Stimulated activated naive CD8-positive, alpha-beta T cell treated with anti-CD3 and anti-CD28 coated beads, Interleukin-15, amount 100 ng/mL, for 72 hours (primary cell): Measurements from ENCODE around the gene ZNF554.
"Not testable (repeated sequence)": the region's sequence is repeated elsewhere in the genome, so short reads cannot be mapped to it uniquely, and the experiment has no call there.

ENCODE experiments used
- ATAC-seq: fragments of 150-1000 bp; cut with Tn5 transposase; 2 replicates; pipeline ENCODE4 v1.10.0; 2021; ENCODE audit warnings: mild to moderate bottlenecking, moderate library complexity
- DNase-seq, 2 donors: peaks; one replicate each; pipeline ENCODE4 v3.0.0; 2021 to 2022
- H3K27ac Mint-ChIP-seq, 2 donors: one replicate each; pipeline ENCODE4 v1.8.0; 2022; ENCODE audit warnings: mild to moderate bottlenecking in 2 of 2, mixed read lengths in 2 of 2, moderate library complexity in 2 of 2
- H3K27me3 Mint-ChIP-seq: one replicate; pipeline ENCODE4 v1.8.0; 2022; ENCODE audit warnings: mixed read lengths
- H3K4me1 Mint-ChIP-seq: one replicate; pipeline ENCODE4 v1.8.0; 2022; ENCODE audit warnings: mild to moderate bottlenecking, mixed read lengths
- H3K4me3 Mint-ChIP-seq, 2 donors: one replicate each; pipeline ENCODE4 v1.8.0; 2022; ENCODE audit warnings: mild to moderate bottlenecking in 2 of 2, mixed read lengths in 2 of 2, moderate library complexity in 1 of 2
- H3K9me3 Mint-ChIP-seq, 2 donors: one replicate each; pipeline ENCODE4 v1.8.0; 2022; ENCODE audit warnings: mixed read lengths in 2 of 2

Gene ZNF554

DNA sequence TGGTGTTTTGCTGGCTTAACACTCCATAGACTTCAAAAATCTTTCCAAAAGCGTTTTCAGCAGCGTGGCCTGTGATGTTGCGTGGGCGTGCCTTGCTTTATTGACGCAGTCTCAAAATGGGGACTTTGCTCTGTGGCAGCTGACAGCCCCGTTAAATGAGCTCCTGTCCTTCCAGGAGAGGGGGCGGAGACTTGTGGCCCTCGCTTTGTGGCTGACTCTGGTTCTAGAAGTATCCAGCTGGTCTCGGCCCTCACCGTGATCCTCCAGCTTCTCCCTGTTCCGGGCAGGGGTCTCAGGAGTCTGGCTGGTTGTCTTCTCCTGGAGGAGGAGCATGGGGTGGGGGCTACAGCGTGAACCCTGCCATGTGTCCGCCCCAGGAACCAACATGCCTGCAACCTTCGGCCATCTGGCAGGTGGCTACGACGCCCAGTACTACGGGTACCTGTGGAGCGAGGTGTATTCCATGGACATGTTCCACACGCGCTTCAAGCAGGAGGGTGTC, 8.4 kb upstream of the ZNF554 start:
- ATAC-seq (no peak), DNase-seq (no peak)
- H3K27ac Mint-ChIP-seq, result peak overlapping the region in 1 of 2 donors; percentile 71
- no peak overlapping the region for H3K4me3 Mint-ChIP-seq
- no peaks in the 10 kb centered on the region for H3K27me3 Mint-ChIP-seq
- H3K9me3 Mint-ChIP-seq, result no peaks in the 10 kb centered on the region
- no peaks in the 10 kb centered on the region for H3K4me1 Mint-ChIP-seq

DNA sequence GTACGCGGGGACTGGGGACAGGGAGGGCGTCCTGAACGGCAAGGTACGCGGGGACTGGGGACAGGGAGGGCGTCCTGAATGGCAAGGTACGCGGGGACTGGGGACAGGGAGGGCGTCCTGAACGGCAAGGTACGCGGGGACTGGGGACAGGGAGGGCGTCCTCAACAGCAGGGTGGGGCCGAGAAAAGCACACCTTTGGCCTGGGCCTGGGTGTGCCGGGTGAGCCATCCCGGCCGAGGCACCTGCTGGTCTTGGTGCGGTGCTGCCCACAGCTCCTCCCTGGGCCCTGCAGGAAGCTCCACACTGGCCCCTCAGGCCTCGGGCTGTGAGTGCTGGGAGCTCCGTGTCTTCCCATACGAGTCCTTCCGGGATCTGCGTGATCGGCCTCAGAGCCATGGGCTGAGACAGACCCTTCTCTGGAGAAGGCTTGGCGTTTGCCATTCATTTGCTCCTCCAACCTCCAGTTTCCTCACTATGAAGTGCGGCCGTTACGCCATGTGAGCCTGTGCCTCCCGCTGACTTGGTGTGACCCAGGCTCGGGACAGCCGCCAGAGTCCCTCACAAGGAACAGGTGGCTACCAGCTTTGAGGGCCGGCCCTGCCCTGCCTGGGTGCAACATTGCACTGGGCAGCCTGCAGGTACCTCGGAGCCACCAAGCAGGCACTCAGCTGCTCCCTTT, 7.8 kb upstream of the ZNF554 start:
- Mint-ChIP-seq H3K27ac (peak overlapping the region in 1 of 2 donors; percentile 71), H3K27me3 (no peaks in the 10 kb centered on the region), H3K9me3 (no peaks in the 10 kb centered on the region), H3K4me1 (no peaks in the 10 kb centered on the region), H3K4me3 (no peak overlapping the region)
- ATAC-seq, result no peak
- no peak for DNase-seq

DNA sequence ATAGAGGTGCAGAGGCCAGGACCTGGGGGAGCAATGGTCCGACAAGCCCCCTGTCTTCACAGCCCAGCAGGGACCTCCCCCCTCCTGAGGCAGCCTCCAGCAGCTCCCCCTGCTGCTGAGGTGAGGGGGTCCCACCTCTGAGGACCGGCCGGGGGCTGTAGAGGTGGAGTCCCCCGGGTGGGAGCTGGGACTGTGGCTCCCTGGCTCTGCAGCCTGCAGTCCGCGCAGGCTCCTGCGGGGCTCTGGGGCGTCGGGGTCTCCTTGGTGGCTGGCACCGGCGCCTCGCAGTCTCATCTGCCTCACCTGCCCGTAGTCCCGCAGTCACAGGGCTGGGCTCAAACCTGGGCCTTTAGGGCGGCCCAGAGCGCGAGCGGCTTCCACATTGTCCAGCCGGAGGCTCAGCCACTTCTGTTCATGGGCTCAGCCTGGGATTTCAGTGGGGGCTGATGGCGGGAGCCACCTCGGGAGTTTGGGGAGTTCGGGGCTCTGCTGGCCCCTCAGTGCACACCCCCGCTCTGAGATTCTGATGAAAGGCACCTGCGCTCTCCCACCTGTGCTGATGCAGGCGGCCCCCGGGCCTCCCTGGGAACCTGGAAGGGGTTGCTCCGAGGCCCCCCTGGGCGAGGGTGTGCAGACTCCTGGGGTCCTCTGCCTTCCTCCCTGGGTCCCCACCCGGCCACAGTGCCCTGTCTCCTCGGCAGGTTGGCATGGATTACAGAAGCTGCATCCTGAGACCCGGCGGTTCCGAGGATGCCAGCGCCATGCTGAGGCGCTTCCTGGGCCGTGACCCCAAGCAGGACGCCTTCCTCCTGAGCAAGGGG, 7.0 kb upstream of the ZNF554 start:
- Mint-ChIP-seq H3K27ac (no peak overlapping the region), H3K4me1 (peaks cover 6% of the 10 kb centered on the region), H3K9me3 (no peaks in the 10 kb centered on the region), H3K4me3 (no peak overlapping the region), H3K27me3 (no peaks in the 10 kb centered on the region)
- DNase-seq (no peak), ATAC-seq (no peak)

DNA sequence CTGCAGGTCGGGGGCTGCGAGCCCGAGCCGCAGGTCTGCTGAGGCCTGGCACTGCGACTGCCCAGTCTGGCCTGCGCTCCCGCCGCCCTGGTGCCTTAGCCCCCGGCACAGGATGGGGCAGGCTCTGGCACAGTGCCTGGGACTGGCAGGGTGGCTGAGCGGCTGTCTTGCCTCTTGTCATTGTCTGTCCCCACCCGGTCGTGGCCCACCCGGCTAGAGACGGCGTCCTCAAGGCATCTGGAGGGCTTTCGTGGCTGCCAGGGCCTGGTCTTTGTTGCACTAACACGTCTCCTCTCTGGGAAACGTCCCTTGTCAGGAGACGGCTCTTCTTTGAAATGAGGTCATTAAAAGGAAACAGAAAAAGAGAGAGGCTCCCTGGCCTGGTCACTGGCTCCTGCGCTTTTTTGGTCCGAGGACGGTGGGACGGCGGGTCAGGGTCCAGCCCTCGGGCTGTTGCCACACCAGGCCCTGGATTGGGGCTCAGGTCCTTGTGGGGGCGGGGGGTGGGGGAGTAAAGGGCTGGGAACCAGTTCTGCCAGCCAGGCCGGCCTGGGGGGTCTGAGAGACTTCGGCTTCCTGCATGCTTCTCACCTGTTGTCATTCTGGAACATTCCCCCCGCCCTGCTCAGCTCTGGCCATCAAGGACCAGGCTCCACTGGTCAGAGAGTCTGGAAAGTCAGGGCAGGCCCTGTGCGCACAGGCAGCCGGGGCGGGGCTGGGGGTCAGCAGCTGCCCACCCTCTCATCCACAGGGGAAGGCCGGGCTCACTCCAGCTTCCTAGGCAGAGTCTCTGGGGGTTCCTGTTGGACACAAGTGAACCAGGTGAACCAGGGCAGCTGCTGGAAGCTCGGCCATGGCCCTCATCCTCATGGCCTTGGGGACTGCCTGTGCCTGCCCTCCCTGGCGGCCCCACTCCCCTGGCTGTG, 6.2 kb upstream of the ZNF554 start:
- Mint-ChIP-seq H3K27ac (no peak overlapping the region), H3K27me3 (no peaks in the 10 kb centered on the region), H3K9me3 (no peaks in the 10 kb centered on the region), H3K4me1 (peaks cover 6% of the 10 kb centered on the region), H3K4me3 (no peak overlapping the region)
- ATAC-seq, result no peak
- no peak for DNase-seq

DNA sequence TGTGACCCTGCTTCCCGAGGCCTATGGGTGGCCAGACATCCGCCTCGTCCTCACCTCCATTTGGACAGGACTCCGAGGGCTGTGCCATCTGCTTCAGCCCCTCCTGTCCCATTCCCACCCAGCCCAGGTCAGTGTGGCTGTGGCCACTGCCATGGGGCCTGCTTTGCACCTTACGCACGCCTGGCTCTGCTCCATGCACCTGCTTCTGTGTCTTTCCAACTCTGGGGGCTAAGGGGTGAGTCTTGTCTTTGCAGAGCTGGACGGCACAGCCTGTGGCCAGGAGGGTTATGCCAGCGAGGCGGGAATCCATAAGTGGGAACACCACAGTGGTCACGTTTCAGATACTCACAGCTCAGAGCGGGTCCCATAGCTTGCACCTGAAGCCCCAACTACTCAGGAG, 5.2 kb upstream of the ZNF554 start:
- peak overlapping the region in 1 of 2 donors; percentile 64 for H3K27ac Mint-ChIP-seq
- H3K4me3 Mint-ChIP-seq, result no peak overlapping the region
- no peaks in the 10 kb centered on the region for H3K9me3 Mint-ChIP-seq
- H3K4me1 Mint-ChIP-seq, result peaks cover 6% of the 10 kb centered on the region
- ATAC-seq (no peak), DNase-seq (no peak)
- no peaks in the 10 kb centered on the region for H3K27me3 Mint-ChIP-seq

DNA sequence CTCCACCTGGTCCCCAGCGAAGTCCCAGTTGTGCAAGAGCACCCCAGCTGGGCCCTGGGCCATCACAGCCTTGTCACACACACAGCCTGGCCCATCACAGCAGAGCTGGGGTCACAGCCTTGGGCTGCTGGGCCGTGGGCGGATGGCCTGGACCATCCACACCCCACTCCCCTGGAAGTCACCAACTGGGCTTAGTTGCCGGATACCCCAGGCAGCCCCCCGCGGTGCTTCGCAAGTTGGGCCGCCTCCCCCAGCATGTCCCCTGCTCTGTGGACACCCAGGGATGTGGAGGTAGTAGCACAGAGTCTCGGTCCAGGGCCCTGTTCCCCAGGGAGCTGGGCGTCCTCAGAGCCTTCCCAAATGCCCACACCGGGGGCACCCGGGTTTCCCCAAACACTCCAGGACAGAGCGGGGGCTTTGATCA, 4.5 kb upstream of the ZNF554 start:
- H3K4me3 Mint-ChIP-seq, result no peak overlapping the region
- H3K27me3 Mint-ChIP-seq, result no peaks in the 10 kb centered on the region
- no peaks in the 10 kb centered on the region for H3K9me3 Mint-ChIP-seq
- peaks cover 6% of the 10 kb centered on the region for H3K4me1 Mint-ChIP-seq
- ATAC-seq, result no peak
- no peak overlapping the region for H3K27ac Mint-ChIP-seq
- no peak for DNase-seq

DNA sequence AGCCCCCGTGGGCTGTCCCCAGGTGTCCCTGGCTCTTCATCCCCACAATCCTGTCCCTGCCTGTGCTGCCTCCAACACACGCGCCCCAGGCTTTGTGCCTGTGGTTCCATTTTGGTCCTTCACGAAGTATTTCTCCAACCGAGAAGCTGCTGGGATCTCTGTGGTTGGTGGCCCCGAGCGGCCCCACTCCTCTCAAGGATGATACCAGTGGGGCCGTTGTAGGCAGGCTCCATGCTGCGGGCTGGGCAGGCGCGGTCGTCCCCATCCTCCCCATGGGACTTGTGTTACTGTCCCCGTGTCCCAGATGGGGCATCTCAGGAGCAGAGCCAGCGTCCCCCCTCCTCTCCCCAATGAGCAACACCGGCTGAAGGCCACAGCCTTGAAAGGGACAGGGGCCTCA, 3.7 kb upstream of the ZNF554 start:
- Mint-ChIP-seq H3K4me3 (no peak overlapping the region), H3K9me3 (no peaks in the 10 kb centered on the region), H3K27ac (peak overlapping the region in 1 of 2 donors; percentile 27), H3K4me1 (peaks cover 9% of the 10 kb centered on the region), H3K27me3 (no peaks in the 10 kb centered on the region)
- no peak for ATAC-seq
- no peak for DNase-seq

DNA sequence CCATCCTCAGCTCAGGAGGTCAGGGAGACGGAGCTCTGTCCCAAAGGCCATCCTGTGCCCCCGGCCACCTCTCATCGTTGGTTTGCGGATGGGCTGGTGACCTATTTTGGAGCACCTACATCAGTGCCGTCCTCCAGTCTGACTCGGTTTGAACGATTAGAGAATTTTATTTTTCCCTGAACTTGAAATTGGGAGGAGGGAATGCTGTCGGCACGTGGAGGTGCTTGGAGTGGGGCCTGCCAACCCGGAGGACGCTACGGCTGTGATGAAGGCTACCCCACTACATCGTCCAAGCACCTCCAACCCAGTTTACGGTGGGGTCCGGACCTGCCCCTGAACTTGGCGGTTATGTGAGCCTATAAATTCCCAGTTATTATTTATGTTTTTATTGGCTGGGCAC, 3.0 kb upstream of the ZNF554 start:
- Mint-ChIP-seq H3K27me3 (no peaks in the 10 kb centered on the region), H3K27ac (no peak overlapping the region), H3K4me1 (peaks cover 16% of the 10 kb centered on the region), H3K9me3 (no peaks in the 10 kb centered on the region), H3K4me3 (no peak overlapping the region)
- DNase-seq (no peak), ATAC-seq (no peak)

DNA sequence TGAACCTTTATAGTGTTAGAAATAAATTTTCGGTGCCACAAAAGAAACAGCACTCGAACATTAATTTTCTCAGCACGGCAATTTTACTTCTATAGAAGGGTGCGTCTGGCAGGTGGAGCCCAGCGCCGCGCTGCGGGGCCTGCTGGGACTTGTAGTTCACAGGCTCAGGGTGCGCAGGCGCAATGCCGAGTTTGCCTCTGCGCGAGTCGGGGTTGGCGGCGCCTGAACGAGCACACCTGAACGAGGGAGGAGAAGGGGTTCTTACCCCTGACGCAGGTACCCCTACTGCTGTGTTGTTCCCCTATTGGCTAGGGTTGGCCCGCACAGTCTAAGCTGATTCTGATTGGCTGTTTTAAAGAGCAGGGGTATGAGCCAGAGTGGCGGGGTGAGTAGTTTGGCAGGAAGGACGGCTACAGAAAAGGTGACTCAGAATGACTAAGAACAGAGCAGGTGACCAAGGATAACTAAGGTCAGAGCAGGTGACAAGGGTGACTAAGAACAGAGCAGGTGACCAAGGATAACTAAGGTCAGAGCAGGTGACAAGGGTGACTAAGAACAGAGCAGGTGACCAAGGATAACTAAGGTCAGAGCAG, 2.3 kb upstream of the ZNF554 start:
- not testable (repeated sequence) for H3K9me3 Mint-ChIP-seq, H3K27me3 Mint-ChIP-seq, ATAC-seq, H3K4me3 Mint-ChIP-seq, DNase-seq
- Mint-ChIP-seq H3K27ac (peak overlapping the region in 1 of 2 donors; percentile 94), H3K4me1 (peaks cover 16% of the 10 kb centered on the region)

DNA sequence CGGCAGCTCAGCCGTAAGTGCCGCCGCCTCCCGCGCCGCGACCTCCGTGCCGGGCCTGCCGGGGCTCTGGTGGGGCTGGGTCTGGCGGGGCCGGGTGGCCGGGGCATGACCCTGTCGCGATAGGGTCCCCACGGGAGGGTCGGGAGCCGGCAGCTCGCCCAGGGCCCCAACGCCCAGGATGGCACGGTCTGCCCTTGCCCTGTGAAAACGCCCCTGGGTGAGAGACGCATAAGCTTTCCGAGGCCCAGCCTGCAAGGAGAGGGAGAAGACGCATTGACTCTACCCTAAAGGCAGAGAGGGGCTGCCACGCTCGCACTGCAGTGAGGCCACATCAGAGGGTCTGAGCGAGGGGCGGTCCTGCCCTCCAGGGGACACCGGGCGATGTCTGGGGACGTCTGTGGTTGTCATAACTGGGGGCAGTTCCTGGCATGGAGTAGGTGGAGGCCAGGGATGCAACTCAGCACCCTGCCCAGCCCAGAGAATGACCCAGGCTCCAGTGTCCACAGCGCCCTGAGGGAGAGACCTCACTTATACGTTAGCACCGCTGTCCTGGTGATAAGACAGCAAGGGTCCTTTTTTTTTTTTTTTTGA, 539 bp downstream of the ZNF554 start:
- Mint-ChIP-seq H3K27ac (no peak overlapping the region), H3K9me3 (no peaks in the 10 kb centered on the region), H3K27me3 (no peaks in the 10 kb centered on the region), H3K4me1 (peaks cover 16% of the 10 kb centered on the region), H3K4me3 (peak overlapping the region; percentile 91 to 96)
- ATAC-seq, result peak; percentile 50
- DNase-seq, result no peak

DNA sequence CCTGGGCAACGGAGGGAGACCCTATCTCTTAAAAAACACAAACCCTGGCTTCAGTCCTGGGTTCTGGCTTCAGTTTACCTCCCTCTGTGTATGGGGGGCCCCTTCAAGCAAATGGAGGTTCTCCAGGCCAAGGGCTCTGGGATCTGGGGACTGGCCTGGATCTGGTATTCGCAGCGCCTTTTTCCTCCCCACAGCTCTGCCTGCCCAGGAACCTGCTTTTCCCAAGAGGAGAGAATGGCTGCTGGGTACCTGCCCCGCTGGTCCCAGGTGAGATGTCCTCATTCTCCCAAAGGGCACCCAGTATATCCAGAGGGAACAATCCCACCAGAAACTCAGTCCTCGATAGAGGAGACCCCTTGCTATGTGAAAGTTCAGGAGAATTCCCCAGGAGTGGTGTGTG, 3.2 kb downstream of the ZNF554 start:
- H3K4me1 Mint-ChIP-seq, result peaks cover 9% of the 10 kb centered on the region
- H3K27ac Mint-ChIP-seq, result no peak overlapping the region
- peaks cover 4 to 8% of the 10 kb centered on the region in 2 donors for H3K9me3 Mint-ChIP-seq
- ATAC-seq (no peak), DNase-seq (no peak)
- no peaks in the 10 kb centered on the region for H3K27me3 Mint-ChIP-seq
- H3K4me3 Mint-ChIP-seq, result no peak overlapping the region

DNA sequence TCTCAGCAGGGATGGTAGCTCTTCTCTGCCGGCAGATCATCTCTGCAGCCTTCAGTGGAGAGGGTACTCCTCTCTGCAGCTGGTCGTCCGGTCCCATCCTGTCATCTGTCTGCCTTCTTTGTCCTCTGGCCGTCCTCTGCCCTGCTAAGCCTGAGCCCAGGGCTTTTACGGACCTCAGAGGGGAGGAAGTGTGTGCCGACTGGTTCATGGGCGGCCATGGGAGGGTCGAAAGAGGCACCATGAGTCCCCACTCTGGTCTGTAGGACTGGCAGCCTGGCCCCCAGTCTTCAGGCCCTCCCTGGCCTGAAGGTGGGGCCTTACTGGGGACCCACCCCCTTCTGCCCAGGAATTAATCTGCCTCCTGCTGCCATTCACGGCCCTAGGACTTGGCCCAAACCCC, 4.0 kb downstream of the ZNF554 start:
- no peak for ATAC-seq
- Mint-ChIP-seq H3K27ac (no peak overlapping the region), H3K9me3 (peaks cover 11 to 16% of the 10 kb centered on the region in 2 donors), H3K4me3 (no peak overlapping the region), H3K4me1 (peaks cover 9% of the 10 kb centered on the region), H3K27me3 (no peaks in the 10 kb centered on the region)
- no peak for DNase-seq

DNA sequence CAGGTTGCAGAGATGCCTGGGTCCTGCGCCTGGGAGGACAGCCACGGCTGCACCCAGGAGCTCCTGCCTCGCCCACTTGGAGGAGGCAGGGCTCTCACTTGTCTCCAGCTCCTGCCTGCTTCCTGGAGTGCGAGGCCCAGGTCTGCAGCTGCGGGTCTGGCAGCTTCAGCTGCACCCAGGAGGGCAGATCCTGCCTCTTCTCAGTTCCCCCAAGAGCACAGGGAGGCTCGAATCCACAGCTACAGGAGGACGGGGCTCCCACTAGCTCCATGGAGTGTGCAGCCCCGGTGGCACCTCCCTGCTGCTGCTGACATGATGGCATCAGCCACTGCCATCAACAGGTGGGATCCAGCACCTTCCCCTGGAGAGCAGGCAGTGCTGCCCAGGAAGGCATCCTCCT, 4.5 kb downstream of the ZNF554 start:
- H3K27me3 Mint-ChIP-seq, result no peaks in the 10 kb centered on the region
- no peak overlapping the region for H3K4me3 Mint-ChIP-seq
- DNase-seq (no peak), ATAC-seq (no peak)
- H3K4me1 Mint-ChIP-seq, result peaks cover 9% of the 10 kb centered on the region
- H3K9me3 Mint-ChIP-seq, result peaks cover 13 to 16% of the 10 kb centered on the region in 2 donors
- no peak overlapping the region for H3K27ac Mint-ChIP-seq

DNA sequence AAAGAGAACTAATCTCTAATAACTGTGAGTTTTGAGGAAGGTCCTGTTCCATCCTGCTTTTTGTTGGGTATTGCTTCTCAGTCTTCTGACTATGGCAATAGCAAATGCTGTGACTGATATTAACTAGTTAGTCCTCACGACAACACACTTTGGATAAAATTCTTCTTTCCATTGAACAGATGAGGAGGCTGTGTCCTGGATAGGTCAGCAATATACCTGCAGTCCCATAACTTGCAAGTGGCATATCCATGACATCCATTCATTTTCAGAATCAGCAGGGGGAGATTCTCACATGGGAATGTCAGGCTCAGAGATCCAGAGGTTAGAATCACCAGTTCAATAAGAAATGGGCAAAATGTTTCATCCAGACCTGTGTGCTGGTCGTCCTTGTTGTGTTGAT, 7.4 kb downstream of the ZNF554 start:
- peaks cover 16 to 36% of the 10 kb centered on the region in 2 donors for H3K9me3 Mint-ChIP-seq
- ATAC-seq, result no peak
- no peak for DNase-seq
- H3K27me3 Mint-ChIP-seq, result no peaks in the 10 kb centered on the region
- no peak overlapping the region for H3K4me3 Mint-ChIP-seq
- H3K27ac Mint-ChIP-seq, result no peak overlapping the region
- H3K4me1 Mint-ChIP-seq, result no peaks in the 10 kb centered on the region
